ENCODE data around the gene ST7.

DNA sequence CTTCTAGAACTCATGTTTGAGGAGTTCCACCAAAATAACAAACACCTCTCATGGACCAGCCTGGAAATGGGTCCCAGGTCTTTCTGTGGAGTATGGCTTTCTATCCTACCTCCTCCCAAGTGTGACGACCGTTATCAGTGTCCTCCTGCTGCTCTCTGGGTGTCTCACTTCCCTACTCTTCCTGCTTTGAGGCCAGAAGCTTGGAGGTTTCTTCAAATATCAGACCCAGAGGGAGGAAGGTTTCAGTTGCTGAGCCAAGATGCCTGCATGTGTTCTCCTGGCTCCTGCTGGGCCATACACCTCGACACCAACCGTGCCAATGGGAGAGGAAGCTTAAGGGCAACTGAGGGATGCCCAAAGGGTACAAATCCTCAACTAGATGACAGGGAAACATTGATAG, 255.0 kb downstream of the ST7 start:
- TF ChIP-seq, protein P1, sequence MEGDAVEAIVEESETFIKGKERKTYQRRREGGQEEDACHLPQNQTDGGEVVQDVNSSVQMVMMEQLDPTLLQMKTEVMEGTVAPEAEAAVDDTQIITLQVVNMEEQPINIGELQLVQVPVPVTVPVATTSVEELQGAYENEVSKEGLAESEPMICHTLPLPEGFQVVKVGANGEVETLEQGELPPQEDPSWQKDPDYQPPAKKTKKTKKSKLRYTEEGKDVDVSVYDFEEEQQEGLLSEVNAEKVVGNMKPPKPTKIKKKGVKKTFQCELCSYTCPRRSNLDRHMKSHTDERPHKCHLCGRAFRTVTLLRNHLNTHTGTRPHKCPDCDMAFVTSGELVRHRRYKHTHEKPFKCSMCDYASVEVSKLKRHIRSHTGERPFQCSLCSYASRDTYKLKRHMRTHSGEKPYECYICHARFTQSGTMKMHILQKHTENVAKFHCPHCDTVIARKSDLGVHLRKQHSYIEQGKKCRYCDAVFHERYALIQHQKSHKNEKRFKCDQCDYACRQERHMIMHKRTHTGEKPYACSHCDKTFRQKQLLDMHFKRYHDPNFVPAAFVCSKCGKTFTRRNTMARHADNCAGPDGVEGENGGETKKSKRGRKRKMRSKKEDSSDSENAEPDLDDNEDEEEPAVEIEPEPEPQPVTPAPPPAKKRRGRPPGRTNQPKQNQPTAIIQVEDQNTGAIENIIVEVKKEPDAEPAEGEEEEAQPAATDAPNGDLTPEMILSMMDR (IDR thresholded peaks at IDR 0.05): no peak
- TF ChIP-seq HEYL (CRISPR knock-in tag; IDR thresholded peaks at IDR 0.05) (no peak), EP300 (IDR thresholded peaks at IDR 0.05) (no peak), SREBF2 (IDR thresholded peaks at IDR 0.05) (no peak), JUN (IDR thresholded peaks at IDR 0.05) (no peak), RFX5 (IDR thresholded peaks at IDR 0.05) (no peak), ESRRA (IDR thresholded peaks at IDR 0.05; ENCODE audit: borderline replicate concordance, low read length) (no peak), CHD4 (IDR thresholded peaks at IDR 0.05; ENCODE audit: borderline replicate concordance) (no peak), POLR2A (IDR thresholded peaks at IDR 0.05; ENCODE audit: low read length) (no peak), MAFK (IDR thresholded peaks at IDR 0.05; ENCODE audit: partially characterized antibody) (no peak)
- TF ChIP-seq, protein P2, sequence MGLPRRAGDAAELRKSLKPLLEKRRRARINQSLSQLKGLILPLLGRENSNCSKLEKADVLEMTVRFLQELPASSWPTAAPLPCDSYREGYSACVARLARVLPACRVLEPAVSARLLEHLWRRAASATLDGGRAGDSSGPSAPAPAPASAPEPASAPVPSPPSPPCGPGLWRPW (IDR thresholded peaks at IDR 0.05): no peak
- TF ChIP-seq, protein P3, sequence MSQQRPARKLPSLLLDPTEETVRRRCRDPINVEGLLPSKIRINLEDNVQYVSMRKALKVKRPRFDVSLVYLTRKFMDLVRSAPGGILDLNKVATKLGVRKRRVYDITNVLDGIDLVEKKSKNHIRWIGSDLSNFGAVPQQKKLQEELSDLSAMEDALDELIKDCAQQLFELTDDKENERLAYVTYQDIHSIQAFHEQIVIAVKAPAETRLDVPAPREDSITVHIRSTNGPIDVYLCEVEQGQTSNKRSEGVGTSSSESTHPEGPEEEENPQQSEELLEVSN (IDR thresholded peaks at IDR 0.05; ENCODE audit: borderline replicate concordance, low read depth): no peak
- TF ChIP-seq, protein P4, sequence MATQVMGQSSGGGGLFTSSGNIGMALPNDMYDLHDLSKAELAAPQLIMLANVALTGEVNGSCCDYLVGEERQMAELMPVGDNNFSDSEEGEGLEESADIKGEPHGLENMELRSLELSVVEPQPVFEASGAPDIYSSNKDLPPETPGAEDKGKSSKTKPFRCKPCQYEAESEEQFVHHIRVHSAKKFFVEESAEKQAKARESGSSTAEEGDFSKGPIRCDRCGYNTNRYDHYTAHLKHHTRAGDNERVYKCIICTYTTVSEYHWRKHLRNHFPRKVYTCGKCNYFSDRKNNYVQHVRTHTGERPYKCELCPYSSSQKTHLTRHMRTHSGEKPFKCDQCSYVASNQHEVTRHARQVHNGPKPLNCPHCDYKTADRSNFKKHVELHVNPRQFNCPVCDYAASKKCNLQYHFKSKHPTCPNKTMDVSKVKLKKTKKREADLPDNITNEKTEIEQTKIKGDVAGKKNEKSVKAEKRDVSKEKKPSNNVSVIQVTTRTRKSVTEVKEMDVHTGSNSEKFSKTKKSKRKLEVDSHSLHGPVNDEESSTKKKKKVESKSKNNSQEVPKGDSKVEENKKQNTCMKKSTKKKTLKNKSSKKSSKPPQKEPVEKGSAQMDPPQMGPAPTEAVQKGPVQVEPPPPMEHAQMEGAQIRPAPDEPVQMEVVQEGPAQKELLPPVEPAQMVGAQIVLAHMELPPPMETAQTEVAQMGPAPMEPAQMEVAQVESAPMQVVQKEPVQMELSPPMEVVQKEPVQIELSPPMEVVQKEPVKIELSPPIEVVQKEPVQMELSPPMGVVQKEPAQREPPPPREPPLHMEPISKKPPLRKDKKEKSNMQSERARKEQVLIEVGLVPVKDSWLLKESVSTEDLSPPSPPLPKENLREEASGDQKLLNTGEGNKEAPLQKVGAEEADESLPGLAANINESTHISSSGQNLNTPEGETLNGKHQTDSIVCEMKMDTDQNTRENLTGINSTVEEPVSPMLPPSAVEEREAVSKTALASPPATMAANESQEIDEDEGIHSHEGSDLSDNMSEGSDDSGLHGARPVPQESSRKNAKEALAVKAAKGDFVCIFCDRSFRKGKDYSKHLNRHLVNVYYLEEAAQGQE (IDR thresholded peaks at IDR 0.05): no peak
